ENCODE data around the gene SUPT16H. TPM values are rescaled to one million over a fixed set of nuclear protein-coding genes. Genes with fewer than 3 reads are reported as not detected.

SUPT16H gene
- total RNA-seq, 1 donor from 2014 or later: 108 TPM

GRCh38 chr14:21369949-21370679 is 13.7 kb downstream of the SUPT16H start:
- Mint-ChIP-seq H3K27me3 (no peaks in the 10 kb centered on the region), H3K36me3 (ENCODE audit: insufficient read depth) (peaks cover 31% of the 10 kb centered on the region), H3K27ac (no peak overlapping the region), H3K9me3 (ENCODE audit: low read depth) (no peaks in the 10 kb centered on the region), H3K4me1 (ENCODE audit: low read depth) (peaks cover 2% of the 10 kb centered on the region), H3K4me3 (ENCODE audit: low read depth) (no peak overlapping the region)
- DNase-seq (ENCODE audit: low spot score, unreplicated experiment): no peak
- no peak for TF ChIP-seq CTCF (IDR thresholded peaks at IDR 0.05; ENCODE audit: unreplicated experiment)

- TF ChIP-seq CTCF (IDR thresholded peaks at IDR 0.05; ENCODE audit: unreplicated experiment): no peak
- Mint-ChIP-seq H3K27me3 (no peaks in the 10 kb centered on the region), H3K4me1 (ENCODE audit: low read depth) (peaks cover 6% of the 10 kb centered on the region), H3K36me3 (ENCODE audit: insufficient read depth) (peaks cover 41% of the 10 kb centered on the region), H3K4me3 (ENCODE audit: low read depth) (no peak overlapping the region), H3K9me3 (ENCODE audit: low read depth) (no peaks in the 10 kb centered on the region), H3K27ac (no peak overlapping the region)
- no peak for DNase-seq (ENCODE audit: low spot score, unreplicated experiment)
Measured at GRCh38 chr14:21367582-21368144, 16.2 kb downstream of the SUPT16H start.

GRCh38 chr14:21356511-21356910 is 27.3 kb downstream of the SUPT16H start:
- Mint-ChIP-seq H3K36me3 (ENCODE audit: insufficient read depth) (peaks cover 53% of the 10 kb centered on the region), H3K27me3 (no peaks in the 10 kb centered on the region), H3K27ac (no peak overlapping the region), H3K4me1 (ENCODE audit: low read depth) (no peaks in the 10 kb centered on the region), H3K4me3 (ENCODE audit: low read depth) (no peak overlapping the region), H3K9me3 (ENCODE audit: low read depth) (no peaks in the 10 kb centered on the region)
- TF ChIP-seq CTCF (IDR thresholded peaks at IDR 0.05; ENCODE audit: unreplicated experiment): no peak
- no peak for DNase-seq (ENCODE audit: low spot score, unreplicated experiment)

- Mint-ChIP-seq H3K27ac (no peak overlapping the region), H3K9me3 (ENCODE audit: low read depth) (no peaks in the 10 kb centered on the region), H3K4me1 (ENCODE audit: low read depth) (no peaks in the 10 kb centered on the region), H3K36me3 (ENCODE audit: insufficient read depth) (peaks cover 37% of the 10 kb centered on the region), H3K27me3 (no peaks in the 10 kb centered on the region), H3K4me3 (ENCODE audit: low read depth) (no peak overlapping the region)
- TF ChIP-seq CTCF (IDR thresholded peaks at IDR 0.05; ENCODE audit: unreplicated experiment): no peak
- no peak for DNase-seq (ENCODE audit: low spot score, unreplicated experiment)
Measured at GRCh38 chr14:21352587-21352986, 31.2 kb downstream of the SUPT16H start.

GRCh38 chr14:21350539-21350938 is 33.3 kb downstream of the SUPT16H start:
- Mint-ChIP-seq H3K27ac (no peak overlapping the region), H3K36me3 (ENCODE audit: insufficient read depth) (peaks cover 26% of the 10 kb centered on the region), H3K27me3 (no peaks in the 10 kb centered on the region), H3K9me3 (ENCODE audit: low read depth) (no peaks in the 10 kb centered on the region), H3K4me3 (ENCODE audit: low read depth) (no peak overlapping the region), H3K4me1 (ENCODE audit: low read depth) (no peaks in the 10 kb centered on the region)
- TF ChIP-seq CTCF (IDR thresholded peaks at IDR 0.05; ENCODE audit: unreplicated experiment): no peak
- DNase-seq (ENCODE audit: low spot score, unreplicated experiment): no peak
